ENCODE measurements around the gene OXT. TPM values are rescaled to one million over a fixed set of nuclear protein-coding genes. Genes with fewer than 3 reads are reported as not detected.

Gene OXT
- total and polyA plus RNA-seq, 2 of the 8 experiments (the other 6 are each of a cell fraction or from before 2014, with no cell fraction given) = not detected

DNA sequence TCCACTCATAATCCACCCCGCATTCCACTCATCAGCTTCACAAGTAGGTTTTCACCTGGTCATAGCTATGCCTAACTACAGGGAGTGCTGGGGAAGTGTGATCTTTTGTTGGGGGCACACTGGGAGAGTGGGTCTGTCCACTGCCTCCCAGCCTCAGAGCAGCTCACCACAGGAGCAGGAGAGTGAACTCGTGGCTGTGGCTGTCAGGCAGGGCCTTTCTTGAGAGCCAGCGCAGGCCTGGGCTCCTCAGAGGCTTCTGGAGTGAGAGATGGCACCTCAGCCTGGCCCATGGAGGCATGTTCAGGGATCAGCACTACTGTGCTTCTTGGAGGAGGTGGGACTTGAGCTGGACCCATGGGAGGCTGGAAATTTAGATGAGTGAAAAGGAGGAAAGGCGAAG is 32.0 kb upstream of the OXT start (continued):
- TF ChIP-seq TAF7 (optimal IDR thresholded peaks at IDR 0.05; ENCODE audit: borderline replicate concordance, low read depth, low read length) (no peak), SUZ12 (IDR thresholded peaks at IDR 0.05; ENCODE audit: low read length) (no peak)

Data from H1 (cell line).